WTC11 (cell line): ENCODE measurements around the gene TMEM231.
"Not testable (repeated sequence)": the region's sequence is repeated elsewhere in the genome, so short reads cannot be mapped to it uniquely, and the experiment has no call there.

ENCODE experiments used
- JUN ChIP-seq: sonication (generic); formaldehyde crosslinking; IDR thresholded peaks from 2 replicates; pipeline ENCODE4 v1.8.0; 2023; ENCODE audit warnings: mild to moderate bottlenecking, missing genetic modification reagents
- TF ChIP-seq, protein P1 (sequence below): fragments of 200-600 bp; IDR thresholded peaks from 2 replicates; pipeline ENCODE4 v1.8.0; 2022; ENCODE audit warnings: antibody characterized with exemption
- TF ChIP-seq, protein P2 (sequence below): sonication (generic); formaldehyde crosslinking; IDR thresholded peaks from 2 replicates; pipeline ENCODE4 v1.8.1; 2023; ENCODE audit warnings: mild to moderate bottlenecking, missing genetic modification reagents
- TF ChIP-seq, protein P3 (sequence below): fragments of 250-450 bp; sonication (Bioruptor Pico); IDR thresholded peaks from 2 replicates; pipeline ENCODE4 v1.9.0; 2021; ENCODE audit warnings: mild to moderate bottlenecking, borderline replicate concordance
- TF ChIP-seq, protein P4 (sequence below): fragments of 250-450 bp; sonication (Bioruptor Pico); IDR thresholded peaks from 2 replicates; pipeline ENCODE4 v2.1.2; 2022; ENCODE audit warnings: mild to moderate bottlenecking, moderate library complexity
- TF ChIP-seq, protein P5 (sequence below): sonication (generic); formaldehyde crosslinking; IDR thresholded peaks from 2 replicates; pipeline ENCODE4 v1.8.1; 2023; ENCODE audit warnings: mild to moderate bottlenecking, missing genetic modification reagents, borderline replicate concordance

DNA sequence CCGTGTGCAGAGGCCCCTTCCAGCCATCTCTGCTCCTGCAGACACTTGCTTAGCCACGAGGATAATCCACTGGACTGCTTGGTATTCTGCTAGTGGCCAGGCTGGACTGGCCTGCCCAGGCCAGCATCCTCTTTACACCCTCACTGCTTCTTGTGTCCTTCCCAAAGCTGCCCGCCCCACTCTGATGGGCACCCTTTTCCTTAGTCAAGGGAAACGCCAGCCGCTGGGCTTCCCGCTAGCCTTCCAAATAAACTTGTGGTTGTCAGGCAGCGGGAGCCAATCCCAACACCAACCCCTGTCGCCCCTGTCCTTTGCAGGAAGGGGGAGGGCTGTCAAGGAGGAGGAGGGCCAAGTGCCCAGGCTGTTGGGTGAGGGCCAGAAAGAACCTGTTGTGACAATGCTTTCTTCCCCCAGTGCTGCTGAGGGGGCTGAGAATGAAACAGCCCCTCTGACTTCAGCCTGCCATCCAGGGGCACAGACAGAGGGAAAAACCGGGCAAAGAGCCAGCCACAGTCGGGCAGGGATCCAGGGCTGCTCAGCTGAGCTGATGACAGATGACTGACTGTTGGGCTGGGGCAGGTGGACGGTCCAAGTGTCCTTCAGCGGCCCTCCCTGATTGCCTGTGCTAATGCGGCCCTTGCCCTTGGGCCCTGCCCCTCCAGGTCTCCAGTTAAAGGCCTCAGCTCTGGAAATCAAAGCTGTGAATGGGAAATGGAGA lies 57.3 kb downstream of the TMEM231 start:
- TF ChIP-seq, protein P1, sequence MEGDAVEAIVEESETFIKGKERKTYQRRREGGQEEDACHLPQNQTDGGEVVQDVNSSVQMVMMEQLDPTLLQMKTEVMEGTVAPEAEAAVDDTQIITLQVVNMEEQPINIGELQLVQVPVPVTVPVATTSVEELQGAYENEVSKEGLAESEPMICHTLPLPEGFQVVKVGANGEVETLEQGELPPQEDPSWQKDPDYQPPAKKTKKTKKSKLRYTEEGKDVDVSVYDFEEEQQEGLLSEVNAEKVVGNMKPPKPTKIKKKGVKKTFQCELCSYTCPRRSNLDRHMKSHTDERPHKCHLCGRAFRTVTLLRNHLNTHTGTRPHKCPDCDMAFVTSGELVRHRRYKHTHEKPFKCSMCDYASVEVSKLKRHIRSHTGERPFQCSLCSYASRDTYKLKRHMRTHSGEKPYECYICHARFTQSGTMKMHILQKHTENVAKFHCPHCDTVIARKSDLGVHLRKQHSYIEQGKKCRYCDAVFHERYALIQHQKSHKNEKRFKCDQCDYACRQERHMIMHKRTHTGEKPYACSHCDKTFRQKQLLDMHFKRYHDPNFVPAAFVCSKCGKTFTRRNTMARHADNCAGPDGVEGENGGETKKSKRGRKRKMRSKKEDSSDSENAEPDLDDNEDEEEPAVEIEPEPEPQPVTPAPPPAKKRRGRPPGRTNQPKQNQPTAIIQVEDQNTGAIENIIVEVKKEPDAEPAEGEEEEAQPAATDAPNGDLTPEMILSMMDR = not testable (repeated sequence)
- not testable (repeated sequence) for TF ChIP-seq JUN (CRISPR knock-in tag)
- TF ChIP-seq, protein P2, sequence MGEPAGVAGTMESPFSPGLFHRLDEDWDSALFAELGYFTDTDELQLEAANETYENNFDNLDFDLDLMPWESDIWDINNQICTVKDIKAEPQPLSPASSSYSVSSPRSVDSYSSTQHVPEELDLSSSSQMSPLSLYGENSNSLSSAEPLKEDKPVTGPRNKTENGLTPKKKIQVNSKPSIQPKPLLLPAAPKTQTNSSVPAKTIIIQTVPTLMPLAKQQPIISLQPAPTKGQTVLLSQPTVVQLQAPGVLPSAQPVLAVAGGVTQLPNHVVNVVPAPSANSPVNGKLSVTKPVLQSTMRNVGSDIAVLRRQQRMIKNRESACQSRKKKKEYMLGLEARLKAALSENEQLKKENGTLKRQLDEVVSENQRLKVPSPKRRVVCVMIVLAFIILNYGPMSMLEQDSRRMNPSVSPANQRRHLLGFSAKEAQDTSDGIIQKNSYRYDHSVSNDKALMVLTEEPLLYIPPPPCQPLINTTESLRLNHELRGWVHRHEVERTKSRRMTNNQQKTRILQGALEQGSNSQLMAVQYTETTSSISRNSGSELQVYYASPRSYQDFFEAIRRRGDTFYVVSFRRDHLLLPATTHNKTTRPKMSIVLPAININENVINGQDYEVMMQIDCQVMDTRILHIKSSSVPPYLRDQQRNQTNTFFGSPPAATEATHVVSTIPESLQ (CRISPR knock-in tag) = not testable (repeated sequence)
- TF ChIP-seq, protein P3, sequence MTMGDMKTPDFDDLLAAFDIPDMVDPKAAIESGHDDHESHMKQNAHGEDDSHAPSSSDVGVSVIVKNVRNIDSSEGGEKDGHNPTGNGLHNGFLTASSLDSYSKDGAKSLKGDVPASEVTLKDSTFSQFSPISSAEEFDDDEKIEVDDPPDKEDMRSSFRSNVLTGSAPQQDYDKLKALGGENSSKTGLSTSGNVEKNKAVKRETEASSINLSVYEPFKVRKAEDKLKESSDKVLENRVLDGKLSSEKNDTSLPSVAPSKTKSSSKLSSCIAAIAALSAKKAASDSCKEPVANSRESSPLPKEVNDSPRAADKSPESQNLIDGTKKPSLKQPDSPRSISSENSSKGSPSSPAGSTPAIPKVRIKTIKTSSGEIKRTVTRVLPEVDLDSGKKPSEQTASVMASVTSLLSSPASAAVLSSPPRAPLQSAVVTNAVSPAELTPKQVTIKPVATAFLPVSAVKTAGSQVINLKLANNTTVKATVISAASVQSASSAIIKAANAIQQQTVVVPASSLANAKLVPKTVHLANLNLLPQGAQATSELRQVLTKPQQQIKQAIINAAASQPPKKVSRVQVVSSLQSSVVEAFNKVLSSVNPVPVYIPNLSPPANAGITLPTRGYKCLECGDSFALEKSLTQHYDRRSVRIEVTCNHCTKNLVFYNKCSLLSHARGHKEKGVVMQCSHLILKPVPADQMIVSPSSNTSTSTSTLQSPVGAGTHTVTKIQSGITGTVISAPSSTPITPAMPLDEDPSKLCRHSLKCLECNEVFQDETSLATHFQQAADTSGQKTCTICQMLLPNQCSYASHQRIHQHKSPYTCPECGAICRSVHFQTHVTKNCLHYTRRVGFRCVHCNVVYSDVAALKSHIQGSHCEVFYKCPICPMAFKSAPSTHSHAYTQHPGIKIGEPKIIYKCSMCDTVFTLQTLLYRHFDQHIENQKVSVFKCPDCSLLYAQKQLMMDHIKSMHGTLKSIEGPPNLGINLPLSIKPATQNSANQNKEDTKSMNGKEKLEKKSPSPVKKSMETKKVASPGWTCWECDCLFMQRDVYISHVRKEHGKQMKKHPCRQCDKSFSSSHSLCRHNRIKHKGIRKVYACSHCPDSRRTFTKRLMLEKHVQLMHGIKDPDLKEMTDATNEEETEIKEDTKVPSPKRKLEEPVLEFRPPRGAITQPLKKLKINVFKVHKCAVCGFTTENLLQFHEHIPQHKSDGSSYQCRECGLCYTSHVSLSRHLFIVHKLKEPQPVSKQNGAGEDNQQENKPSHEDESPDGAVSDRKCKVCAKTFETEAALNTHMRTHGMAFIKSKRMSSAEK = not testable (repeated sequence)
- TF ChIP-seq, protein P4, sequence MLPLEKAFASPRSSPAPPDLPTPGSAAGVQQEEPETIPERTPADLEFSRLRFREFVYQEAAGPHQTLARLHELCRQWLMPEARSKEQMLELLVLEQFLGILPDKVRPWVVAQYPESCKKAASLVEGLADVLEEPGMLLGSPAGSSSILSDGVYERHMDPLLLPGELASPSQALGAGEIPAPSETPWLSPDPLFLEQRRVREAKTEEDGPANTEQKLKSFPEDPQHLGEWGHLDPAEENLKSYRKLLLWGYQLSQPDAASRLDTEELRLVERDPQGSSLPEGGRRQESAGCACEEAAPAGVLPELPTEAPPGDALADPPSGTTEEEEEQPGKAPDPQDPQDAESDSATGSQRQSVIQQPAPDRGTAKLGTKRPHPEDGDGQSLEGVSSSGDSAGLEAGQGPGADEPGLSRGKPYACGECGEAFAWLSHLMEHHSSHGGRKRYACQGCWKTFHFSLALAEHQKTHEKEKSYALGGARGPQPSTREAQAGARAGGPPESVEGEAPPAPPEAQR (CRISPR knock-in tag) = not testable (repeated sequence)
- TF ChIP-seq, protein P5, sequence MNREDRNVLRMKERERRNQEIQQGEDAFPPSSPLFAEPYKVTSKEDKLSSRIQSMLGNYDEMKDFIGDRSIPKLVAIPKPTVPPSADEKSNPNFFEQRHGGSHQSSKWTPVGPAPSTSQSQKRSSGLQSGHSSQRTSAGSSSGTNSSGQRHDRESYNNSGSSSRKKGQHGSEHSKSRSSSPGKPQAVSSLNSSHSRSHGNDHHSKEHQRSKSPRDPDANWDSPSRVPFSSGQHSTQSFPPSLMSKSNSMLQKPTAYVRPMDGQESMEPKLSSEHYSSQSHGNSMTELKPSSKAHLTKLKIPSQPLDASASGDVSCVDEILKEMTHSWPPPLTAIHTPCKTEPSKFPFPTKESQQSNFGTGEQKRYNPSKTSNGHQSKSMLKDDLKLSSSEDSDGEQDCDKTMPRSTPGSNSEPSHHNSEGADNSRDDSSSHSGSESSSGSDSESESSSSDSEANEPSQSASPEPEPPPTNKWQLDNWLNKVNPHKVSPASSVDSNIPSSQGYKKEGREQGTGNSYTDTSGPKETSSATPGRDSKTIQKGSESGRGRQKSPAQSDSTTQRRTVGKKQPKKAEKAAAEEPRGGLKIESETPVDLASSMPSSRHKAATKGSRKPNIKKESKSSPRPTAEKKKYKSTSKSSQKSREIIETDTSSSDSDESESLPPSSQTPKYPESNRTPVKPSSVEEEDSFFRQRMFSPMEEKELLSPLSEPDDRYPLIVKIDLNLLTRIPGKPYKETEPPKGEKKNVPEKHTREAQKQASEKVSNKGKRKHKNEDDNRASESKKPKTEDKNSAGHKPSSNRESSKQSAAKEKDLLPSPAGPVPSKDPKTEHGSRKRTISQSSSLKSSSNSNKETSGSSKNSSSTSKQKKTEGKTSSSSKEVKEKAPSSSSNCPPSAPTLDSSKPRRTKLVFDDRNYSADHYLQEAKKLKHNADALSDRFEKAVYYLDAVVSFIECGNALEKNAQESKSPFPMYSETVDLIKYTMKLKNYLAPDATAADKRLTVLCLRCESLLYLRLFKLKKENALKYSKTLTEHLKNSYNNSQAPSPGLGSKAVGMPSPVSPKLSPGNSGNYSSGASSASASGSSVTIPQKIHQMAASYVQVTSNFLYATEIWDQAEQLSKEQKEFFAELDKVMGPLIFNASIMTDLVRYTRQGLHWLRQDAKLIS = not testable (repeated sequence)
